Measurements from ENCODE around the gene TRIB2.

TRIB2 gene

GRCh38 chr2:12675352-12675795, 41.4 kb upstream of the TRIB2 start:
- WGBS (ENCODE audit: extremely low coverage, insufficient coverage, insufficient read length), result no CpG with 5 or more reads among the region's 7 CpGs
- no peak overlapping the region for H3K14ac ChIP-seq (ENCODE audit: low read length)
- DNase-seq, result peak; percentile 8 to 15

GRCh38 chr2:12675801-12676200, 40.9 kb upstream of the TRIB2 start:
- Histone ChIP-seq H2BK12ac (ENCODE audit: low read length) (no peak overlapping the region), H3K9me3 (ENCODE audit: insufficient read depth, low read depth, low read length) (peaks cover 7% of the 10 kb centered on the region), H3K36me3 (ENCODE audit: control insufficient read depth in 1 of 2, insufficient read depth in 2 of 2, low read length in 2 of 2) (no peaks in the 10 kb centered on the region), H4K91ac (ENCODE audit: low read depth, low read length) (no peak overlapping the region), H2AK5ac (ENCODE audit: low read length) (no peak overlapping the region), H3K23ac (ENCODE audit: low read length) (no peak overlapping the region), H3K4ac (ENCODE audit: low read depth, low read length) (no peak overlapping the region), H3K27me3 (ENCODE audit: insufficient read depth, low read length) (no peaks in the 10 kb centered on the region), H3K14ac (ENCODE audit: low read length) (no peak overlapping the region), H2AFZ (ENCODE audit: insufficient read depth, low read length, poor library complexity) (no peak overlapping the region), H2BK120ac (ENCODE audit: insufficient read depth, low read length, poor library complexity) (no peak overlapping the region), H4K12ac (ENCODE audit: low read depth, low read length) (no peak overlapping the region), H3K4me1 (ENCODE audit: control insufficient read depth in 1 of 2, insufficient read depth in 2 of 2, low read length in 2 of 2) (no peaks in the 10 kb centered on the region), H3K79me2 (ENCODE audit: control insufficient read depth, insufficient read depth, low read length, poor library complexity) (no peaks in the 10 kb centered on the region), H3K27ac (ENCODE audit: low read depth, low read length) (no peak overlapping the region), H2BK5ac (ENCODE audit: low read depth, low read length, poor library complexity) (no peak overlapping the region), H4K8ac (ENCODE audit: low read depth, low read length) (no peak overlapping the region), H3K4me2 (ENCODE audit: low read length) (no peak overlapping the region), H3K4me3 (ENCODE audit: low read depth, low read length) (no peak overlapping the region), H3K9ac (ENCODE audit: low read length) (no peak overlapping the region), H3K18ac (ENCODE audit: low read length) (no peak overlapping the region), H3K79me1 (ENCODE audit: low read length) (no peaks in the 10 kb centered on the region)
- WGBS (ENCODE audit: extremely low coverage, insufficient coverage, insufficient read length), result no CpG with 5 or more reads among the region's 5 CpGs
- no peak for DNase-seq

More at GRCh38 chr2:12675352-12675795, 41.4 kb upstream of the TRIB2 start:
- H3K4me1 ChIP-seq (ENCODE audit: control insufficient read depth in 1 of 2, insufficient read depth in 2 of 2, low read length in 2 of 2), result no peaks in the 10 kb centered on the region
- H2AK5ac ChIP-seq (ENCODE audit: low read length), result no peak overlapping the region
- no peak overlapping the region for H3K4me2 ChIP-seq (ENCODE audit: low read length)
- no peak overlapping the region for H2BK12ac ChIP-seq (ENCODE audit: low read length)
- H3K36me3 ChIP-seq (ENCODE audit: control insufficient read depth in 1 of 2, insufficient read depth in 2 of 2, low read length in 2 of 2), result no peaks in the 10 kb centered on the region
- no peak overlapping the region for H3K18ac ChIP-seq (ENCODE audit: low read length)
- H3K4me3 ChIP-seq (ENCODE audit: low read depth, low read length), result no peak overlapping the region
- H3K79me2 ChIP-seq (ENCODE audit: control insufficient read depth, insufficient read depth, low read length, poor library complexity), result no peaks in the 10 kb centered on the region
- H3K23ac ChIP-seq (ENCODE audit: low read length), result no peak overlapping the region
- H4K91ac ChIP-seq (ENCODE audit: low read depth, low read length), result no peak overlapping the region
- H2AFZ ChIP-seq (ENCODE audit: insufficient read depth, low read length, poor library complexity), result no peak overlapping the region
- H2BK120ac ChIP-seq (ENCODE audit: insufficient read depth, low read length, poor library complexity), result no peak overlapping the region
- H4K12ac ChIP-seq (ENCODE audit: low read depth, low read length), result no peak overlapping the region
- no peak overlapping the region for H2BK5ac ChIP-seq (ENCODE audit: low read depth, low read length, poor library complexity)
- no peak overlapping the region for H4K8ac ChIP-seq (ENCODE audit: low read depth, low read length)
- no peak overlapping the region for H3K4ac ChIP-seq (ENCODE audit: low read depth, low read length)
- H3K27ac ChIP-seq (ENCODE audit: low read depth, low read length), result no peak overlapping the region
- no peak overlapping the region for H3K9ac ChIP-seq (ENCODE audit: low read length)
- no peaks in the 10 kb centered on the region for H3K79me1 ChIP-seq (ENCODE audit: low read length)
- peaks cover 5% of the 10 kb centered on the region for H3K9me3 ChIP-seq (ENCODE audit: insufficient read depth, low read depth, low read length)
- H3K27me3 ChIP-seq (ENCODE audit: insufficient read depth, low read length), result no peaks in the 10 kb centered on the region

DNA sequence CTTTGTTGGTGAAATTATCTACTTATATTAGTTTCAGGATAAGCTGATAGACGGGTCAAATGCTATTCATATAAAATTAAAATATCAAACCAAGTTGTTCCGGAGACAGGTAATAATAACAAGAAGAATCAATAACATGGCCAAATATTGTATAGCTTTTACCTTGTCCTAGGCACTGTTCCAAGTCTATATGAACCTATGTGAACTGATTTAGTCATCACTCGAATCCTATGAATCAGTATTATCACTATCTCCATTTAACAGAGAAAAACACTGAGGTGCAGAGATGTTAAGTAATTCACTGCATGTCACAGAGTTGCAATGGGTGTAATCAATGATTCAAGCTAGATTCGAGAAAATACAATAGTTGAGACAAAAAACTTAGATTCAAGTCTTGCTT, 40.0 kb upstream of the TRIB2 start:
- Histone ChIP-seq H3K4me1 (ENCODE audit: control insufficient read depth in 1 of 2, insufficient read depth in 2 of 2, low read length in 2 of 2) (no peaks in the 10 kb centered on the region), H2BK5ac (ENCODE audit: low read depth, low read length, poor library complexity) (no peak overlapping the region), H3K9ac (ENCODE audit: low read length) (no peak overlapping the region), H3K27ac (ENCODE audit: low read depth, low read length) (no peak overlapping the region), H2BK120ac (ENCODE audit: insufficient read depth, low read length, poor library complexity) (no peak overlapping the region), H4K91ac (ENCODE audit: low read depth, low read length) (no peak overlapping the region), H3K23ac (ENCODE audit: low read length) (no peak overlapping the region), H2AFZ (ENCODE audit: insufficient read depth, low read length, poor library complexity) (no peak overlapping the region), H3K27me3 (ENCODE audit: insufficient read depth, low read length) (no peaks in the 10 kb centered on the region), H3K4me3 (ENCODE audit: low read depth, low read length) (no peak overlapping the region), H3K4ac (ENCODE audit: low read depth, low read length) (no peak overlapping the region), H3K18ac (ENCODE audit: low read length) (no peak overlapping the region), H3K14ac (ENCODE audit: low read length) (no peak overlapping the region), H3K79me2 (ENCODE audit: control insufficient read depth, insufficient read depth, low read length, poor library complexity) (no peaks in the 10 kb centered on the region), H3K9me3 (ENCODE audit: insufficient read depth, low read depth, low read length) (peaks cover 7% of the 10 kb centered on the region), H2BK12ac (ENCODE audit: low read length) (no peak overlapping the region), H3K36me3 (ENCODE audit: control insufficient read depth in 1 of 2, insufficient read depth in 2 of 2, low read length in 2 of 2) (no peaks in the 10 kb centered on the region), H2AK5ac (ENCODE audit: low read length) (no peak overlapping the region), H3K79me1 (ENCODE audit: low read length) (no peaks in the 10 kb centered on the region), H4K8ac (ENCODE audit: low read depth, low read length) (no peak overlapping the region), H4K12ac (ENCODE audit: low read depth, low read length) (no peak overlapping the region), H3K4me2 (ENCODE audit: low read length) (no peak overlapping the region)
- no peak for DNase-seq
- no CpG with 5 or more reads among the region's 4 CpGs for whole genome bisulfite sequencing (ENCODE audit: extremely low coverage, insufficient coverage, insufficient read length)

DNA sequence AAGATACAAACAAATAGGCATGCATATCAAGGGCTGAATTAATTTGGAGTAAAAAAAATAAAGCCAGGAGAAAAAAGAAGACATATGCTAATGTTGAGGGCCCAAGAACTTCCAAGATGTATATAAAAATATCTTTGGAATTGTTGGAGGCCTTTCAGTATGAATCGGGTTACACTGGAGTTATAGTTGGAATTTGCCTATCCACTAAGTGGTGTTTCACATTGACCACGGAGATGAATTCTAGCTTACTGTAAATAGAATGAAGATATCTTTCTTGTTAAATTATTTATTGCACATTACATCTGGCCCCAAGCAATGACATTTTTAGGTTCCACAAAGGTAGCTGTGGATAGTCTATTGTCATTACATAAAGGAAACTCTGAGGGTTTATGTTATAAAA, 38.5 kb upstream of the TRIB2 start:
- no peak for DNase-seq
- Histone ChIP-seq H4K8ac (ENCODE audit: low read depth, low read length) (no peak overlapping the region), H2BK120ac (ENCODE audit: insufficient read depth, low read length, poor library complexity) (no peak overlapping the region), H3K36me3 (ENCODE audit: control insufficient read depth in 1 of 2, insufficient read depth in 2 of 2, low read length in 2 of 2) (no peaks in the 10 kb centered on the region), H3K23ac (ENCODE audit: low read length) (no peak overlapping the region), H3K27me3 (ENCODE audit: insufficient read depth, low read length) (no peaks in the 10 kb centered on the region), H3K4me3 (ENCODE audit: low read depth, low read length) (no peak overlapping the region), H3K27ac (ENCODE audit: low read depth, low read length) (no peak overlapping the region), H3K4ac (ENCODE audit: low read depth, low read length) (no peak overlapping the region), H2BK5ac (ENCODE audit: low read depth, low read length, poor library complexity) (no peak overlapping the region), H3K79me2 (ENCODE audit: control insufficient read depth, insufficient read depth, low read length, poor library complexity) (no peaks in the 10 kb centered on the region), H2BK12ac (ENCODE audit: low read length) (no peak overlapping the region), H3K9ac (ENCODE audit: low read length) (no peak overlapping the region), H3K9me3 (ENCODE audit: insufficient read depth, low read depth, low read length) (peaks cover 7% of the 10 kb centered on the region), H3K18ac (ENCODE audit: low read length) (no peak overlapping the region), H3K79me1 (ENCODE audit: low read length) (no peaks in the 10 kb centered on the region), H3K4me1 (ENCODE audit: control insufficient read depth in 1 of 2, insufficient read depth in 2 of 2, low read length in 2 of 2) (no peaks in the 10 kb centered on the region), H2AK5ac (ENCODE audit: low read length) (no peak overlapping the region), H3K4me2 (ENCODE audit: low read length) (no peak overlapping the region), H4K91ac (ENCODE audit: low read depth, low read length) (no peak overlapping the region), H3K14ac (ENCODE audit: low read length) (no peak overlapping the region), H4K12ac (ENCODE audit: low read depth, low read length) (no peak overlapping the region), H2AFZ (ENCODE audit: insufficient read depth, low read length, poor library complexity) (no peak overlapping the region)
- WGBS (ENCODE audit: extremely low coverage, insufficient coverage, insufficient read length), result no CpG with 5 or more reads among the region's 2 CpGs
